HG03139 (cell line): Measurements from ENCODE around the gene LOXHD1.

Experiments
- ATAC-seq: cut with Tn5 transposase; IDR thresholded peaks from one replicate; pipeline ENCODE4 v1.9.1; 2021; ENCODE audit not compliant: unreplicated experiment

Gene LOXHD1

DNA sequence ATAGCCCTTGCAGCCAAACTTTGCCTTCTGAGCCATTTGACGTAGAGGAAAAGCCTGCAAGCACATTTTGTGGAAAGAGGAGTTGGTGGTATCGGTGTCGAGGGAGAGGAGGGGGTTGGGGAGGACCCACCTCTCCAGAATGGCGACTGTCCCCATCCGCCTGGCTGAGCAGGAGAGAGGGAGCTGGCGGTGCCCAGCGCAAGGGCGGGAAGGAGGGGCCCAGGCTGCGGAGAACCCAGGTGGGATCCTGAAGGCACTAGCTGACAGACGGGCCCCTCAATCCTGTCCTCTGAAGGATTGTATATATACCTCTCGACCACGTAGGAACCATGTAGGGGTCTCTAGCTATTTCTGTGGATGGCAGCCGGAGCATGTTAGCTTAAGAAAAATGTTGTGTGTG is 200.3 kb downstream of the LOXHD1 start:
- no peak for ATAC-seq

DNA sequence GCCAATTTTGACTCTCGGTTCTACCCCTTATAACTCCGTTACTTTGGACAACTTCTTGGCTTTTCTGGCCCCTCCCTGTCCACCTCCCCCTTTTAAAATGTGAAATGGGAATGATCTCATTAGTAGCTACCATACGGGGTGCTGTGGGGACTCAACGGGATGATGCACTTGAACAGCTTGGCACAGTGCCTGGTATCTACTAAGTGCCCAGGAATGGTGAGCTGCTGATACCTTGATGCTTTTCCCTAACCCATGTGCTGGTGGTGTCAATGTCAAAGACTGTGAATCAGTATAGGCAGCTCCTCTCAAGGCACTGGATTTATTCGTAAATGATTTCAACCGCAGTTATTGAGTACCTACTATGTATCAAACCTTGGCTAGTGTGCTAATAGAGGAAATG is 204.2 kb downstream of the LOXHD1 start:
- ATAC-seq: no peak

DNA sequence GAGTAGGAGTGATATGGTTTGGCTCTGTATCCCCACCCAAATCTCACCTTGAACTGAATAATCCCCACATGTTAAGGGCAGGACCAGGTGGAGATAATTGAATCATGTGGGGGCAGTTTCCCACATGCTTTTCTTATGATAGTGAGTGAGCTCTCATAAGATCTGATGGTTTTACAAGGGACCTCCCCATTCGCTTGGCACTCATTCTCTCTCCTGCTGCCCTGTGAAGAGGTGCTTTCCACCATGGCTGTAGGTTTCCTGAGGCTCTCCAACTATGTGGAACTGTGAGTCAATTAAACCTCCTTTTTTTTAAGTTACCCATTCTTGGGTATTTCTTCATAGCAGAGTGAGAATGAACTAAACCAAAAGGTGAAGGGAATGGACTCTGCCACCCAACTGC is 207.5 kb downstream of the LOXHD1 start:
- no peak for ATAC-seq

DNA sequence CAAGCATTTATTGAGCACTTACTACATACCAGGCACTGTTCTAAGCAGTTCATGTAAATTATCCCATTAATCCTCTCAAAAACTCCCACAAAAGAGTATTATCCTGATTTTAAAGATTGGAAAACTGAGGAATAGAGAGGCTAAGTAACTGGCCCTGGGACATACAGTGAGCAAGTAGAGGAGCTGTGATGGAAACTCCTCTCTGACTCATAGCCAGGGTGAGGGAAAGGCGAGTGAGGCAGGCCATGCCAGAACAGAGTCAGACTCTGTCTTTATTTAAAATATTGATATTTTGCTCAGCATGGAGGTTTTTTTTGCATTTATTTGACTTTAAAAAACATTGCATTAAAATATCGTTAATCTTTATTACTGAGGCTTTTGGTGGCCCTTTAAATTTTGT is 208.0 kb downstream of the LOXHD1 start:
- no peak for ATAC-seq

DNA sequence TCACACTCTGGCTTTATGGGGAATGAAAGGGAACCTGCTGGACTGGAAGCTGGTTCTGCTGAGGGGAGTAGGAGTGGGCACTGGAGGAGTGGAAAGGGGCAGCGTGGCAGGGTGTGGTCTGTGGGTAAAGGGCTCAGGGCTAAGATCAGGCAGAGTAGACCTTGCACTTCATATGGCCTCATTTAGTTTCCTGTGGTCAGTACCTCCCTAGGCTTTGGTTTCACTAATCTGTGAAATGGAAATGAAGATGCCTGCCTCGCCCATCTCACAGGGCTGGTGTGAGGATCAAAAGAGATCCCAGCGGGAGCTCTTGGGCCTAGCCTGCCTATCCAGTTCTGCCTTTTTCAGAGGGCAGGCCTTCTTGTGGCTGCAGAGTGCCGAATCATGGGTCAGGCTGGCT is 208.7 kb downstream of the LOXHD1 start:
- ATAC-seq: no peak

DNA sequence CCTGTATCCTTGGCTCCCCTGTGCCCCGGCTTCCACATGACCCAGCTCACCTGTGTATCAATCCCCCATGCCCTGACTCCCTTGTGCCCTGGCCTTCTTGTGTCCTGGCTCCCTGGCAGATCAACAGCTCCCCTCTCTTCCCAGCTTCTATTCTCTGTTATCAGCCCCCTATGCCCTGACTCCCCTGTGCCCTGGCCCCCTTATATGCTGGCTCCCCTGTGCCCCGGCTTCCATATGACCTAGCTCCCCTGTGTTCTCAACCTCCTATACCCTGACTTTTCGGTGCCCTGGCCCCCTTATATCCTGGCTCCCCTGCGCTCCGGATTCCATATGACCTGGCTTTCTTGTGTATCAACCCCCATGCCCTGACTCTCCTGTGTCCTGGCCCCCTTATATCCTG is 209.2 kb downstream of the LOXHD1 start:
- no peak for ATAC-seq

DNA sequence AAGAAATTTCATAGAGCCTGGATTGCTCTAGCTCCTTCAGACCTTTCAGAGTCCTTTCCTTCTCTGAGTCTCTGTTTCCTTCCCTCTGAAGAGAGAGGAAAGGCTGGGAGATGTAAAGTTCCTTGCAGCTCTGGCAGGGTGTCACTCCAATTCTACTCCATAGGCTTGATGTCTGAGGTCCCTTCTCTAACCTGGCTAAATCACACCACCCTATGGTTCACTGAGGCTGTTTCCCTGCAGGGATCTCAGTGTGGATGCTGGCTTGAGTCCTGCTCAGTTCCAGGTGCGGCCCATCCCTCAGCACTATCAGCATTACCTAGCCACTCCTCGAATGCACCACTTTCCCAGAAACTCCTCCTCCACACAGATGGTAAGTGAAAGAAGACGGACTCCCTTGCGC is 209.7 kb downstream of the LOXHD1 start:
- no peak for ATAC-seq

DNA sequence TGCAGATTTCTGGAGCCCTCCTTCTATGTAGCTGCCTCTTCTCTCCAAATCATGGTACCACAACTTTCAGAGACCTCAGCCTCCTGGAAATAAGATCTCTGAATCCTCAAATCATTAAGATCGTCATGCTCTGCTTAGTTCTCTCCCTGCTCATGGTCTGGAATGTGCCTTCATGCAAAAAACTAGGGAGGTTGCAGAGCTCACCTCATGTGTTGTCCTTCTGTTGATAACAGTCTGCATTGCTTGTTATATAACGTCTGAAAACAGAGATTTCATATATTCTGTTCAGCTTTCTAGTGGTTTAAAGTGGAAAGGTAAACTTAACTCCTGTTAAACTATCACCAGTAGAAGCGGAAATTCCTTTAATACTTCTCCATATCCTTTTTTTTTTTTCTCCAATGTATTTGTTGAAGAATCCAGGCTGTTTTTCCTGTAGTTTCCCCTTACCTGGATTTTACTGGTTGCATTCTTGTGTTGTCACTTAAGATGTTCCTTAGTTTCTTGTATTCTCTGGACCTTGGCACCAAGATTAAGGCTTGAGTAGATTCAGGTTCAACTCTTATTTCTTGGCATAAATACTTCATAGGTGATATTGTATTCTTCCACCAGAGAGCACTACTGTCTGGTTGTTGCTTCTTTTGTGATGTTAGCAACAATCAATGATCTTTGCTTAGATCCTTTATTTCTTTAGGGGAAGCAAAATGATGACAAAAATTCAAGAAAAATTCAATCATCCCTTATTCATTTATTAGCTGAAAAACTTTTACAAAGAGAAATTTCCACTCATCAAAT is 211.3 kb downstream of the LOXHD1 start:
- no peak for ATAC-seq

DNA sequence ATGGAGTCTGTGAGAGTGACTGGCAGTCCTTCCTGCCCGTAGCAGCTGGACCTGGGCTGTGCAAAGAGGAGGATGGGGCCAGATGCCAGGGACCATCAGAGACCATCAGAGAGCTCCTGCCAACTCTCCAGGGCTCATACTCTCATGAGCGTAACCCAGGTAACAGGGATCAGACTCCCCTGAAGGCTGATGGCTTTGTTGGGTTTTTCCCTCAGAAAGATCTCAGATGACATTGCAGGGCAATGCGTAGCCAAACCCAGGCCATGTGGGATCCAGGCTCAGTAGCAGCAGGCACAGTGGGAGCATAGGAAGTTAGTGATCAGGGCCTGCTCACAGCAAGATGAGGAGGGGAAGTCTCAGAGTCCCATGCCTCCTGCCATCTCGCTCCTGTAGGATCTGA is 218.0 kb downstream of the LOXHD1 start:
- ATAC-seq: no peak

DNA sequence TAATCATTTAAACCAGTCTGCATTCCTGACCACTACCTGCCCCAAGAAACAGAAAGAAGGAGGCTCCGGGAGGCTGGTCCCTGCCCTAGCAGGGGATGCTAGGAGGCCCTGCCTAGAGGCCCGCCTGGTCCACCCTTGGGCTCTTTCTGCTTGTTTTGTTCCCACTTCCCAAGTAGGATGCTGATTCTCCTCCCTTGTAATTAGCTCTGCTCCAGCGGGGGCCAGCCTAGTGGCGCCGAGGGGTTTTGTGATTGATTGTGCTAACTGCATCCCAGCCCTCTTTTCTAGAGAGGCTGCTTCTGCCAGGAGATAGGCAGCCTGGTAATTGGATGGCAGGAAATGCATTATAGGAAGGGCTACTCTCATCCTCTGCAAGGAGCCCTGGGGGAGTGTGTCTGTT is 220.0 kb downstream of the LOXHD1 start:
- no peak for ATAC-seq

DNA sequence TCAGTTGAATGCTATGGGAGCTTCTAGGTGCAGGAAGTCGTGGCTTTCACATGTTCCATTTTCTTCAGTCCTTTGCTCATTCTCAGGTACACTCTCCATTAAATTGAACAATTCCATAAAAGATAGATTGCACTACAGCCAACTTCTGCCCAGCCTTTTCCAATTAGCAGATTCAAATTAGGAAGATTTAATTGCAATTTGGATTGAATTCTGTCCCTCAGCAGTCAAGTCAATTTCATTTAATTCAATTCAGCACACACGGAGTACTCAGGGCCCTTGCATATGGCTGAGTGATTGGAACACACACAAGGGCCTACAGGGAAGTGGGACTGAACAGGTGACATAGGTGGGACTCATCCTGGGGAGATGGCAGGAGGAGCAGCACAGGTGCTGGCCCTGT is 220.4 kb downstream of the LOXHD1 start:
- ATAC-seq: no peak

DNA sequence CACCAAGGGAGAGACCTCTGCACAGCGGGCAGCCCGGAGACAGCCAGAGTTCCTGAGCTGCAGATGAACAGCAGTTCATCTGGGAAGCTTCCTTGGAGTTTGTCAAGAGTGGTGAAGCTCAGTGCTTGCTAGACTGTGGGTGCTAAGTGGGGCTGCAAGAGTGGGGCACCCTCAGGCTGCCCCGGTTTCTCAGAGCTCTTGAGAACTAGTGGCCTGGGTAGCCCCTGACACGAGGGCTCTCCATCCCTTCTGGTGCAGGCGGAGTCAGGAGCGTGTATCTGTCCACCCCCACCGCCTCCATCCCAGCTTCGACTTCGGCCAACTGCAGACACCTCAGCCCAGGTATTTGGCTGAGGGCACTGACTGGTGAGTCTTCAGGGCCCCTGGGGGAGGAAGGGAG is 222.0 kb downstream of the LOXHD1 start:
- ATAC-seq: no peak

DNA sequence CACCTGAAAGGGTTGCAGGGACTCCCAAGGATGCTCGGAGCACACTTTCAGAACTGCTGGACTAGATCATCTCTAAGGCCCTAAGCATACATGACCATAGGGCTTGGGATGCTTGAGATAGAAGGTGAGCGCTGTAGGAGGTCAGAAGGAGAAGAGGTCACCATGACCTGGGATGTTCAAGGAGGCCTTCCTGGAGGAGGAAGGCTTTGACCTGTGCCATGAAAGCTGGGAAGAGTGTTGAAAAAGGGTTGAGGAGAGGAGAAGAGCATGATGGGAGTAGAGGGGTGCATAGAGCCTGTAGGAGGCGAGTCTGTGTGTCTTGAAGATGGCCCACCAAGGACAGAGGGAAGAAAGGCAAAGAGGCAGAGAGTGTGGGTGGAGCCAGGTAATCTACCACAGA is 222.4 kb downstream of the LOXHD1 start:
- ATAC-seq: no peak

DNA sequence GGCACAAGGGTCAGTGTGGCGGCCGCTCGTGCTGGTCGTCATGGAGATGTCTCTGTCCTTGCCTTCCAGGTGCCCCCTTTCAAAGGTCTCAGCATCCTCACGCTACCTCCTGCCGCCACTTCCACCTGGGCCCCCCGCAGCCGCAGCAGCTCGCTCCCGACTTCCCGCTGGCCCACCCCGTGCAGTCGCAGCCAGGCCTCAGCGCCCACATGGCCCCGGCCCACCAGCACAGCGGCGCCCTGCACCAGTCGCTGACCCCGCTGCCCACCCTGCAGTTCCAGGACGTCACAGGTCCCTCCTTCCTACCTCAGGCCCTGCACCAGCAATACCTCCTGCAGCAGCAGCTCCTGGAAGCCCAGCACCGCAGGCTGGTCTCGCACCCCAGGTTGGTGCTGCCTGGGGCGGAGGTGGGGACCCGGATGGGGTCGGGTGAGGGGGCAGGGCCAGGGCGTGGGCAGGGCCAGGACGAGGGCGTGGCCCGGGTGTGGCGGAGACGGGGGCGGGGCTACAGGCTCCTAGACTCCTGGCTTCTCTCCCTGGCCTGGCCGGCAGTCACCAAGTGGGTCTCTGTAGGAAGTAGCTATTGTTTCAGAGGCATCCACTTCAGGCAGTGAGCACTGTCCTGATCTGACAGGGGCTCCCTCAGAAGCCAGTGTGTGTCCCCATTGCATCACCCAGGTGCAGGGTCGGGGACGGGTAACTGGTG is 223.7 kb downstream of the LOXHD1 start:
- no peak for ATAC-seq

DNA sequence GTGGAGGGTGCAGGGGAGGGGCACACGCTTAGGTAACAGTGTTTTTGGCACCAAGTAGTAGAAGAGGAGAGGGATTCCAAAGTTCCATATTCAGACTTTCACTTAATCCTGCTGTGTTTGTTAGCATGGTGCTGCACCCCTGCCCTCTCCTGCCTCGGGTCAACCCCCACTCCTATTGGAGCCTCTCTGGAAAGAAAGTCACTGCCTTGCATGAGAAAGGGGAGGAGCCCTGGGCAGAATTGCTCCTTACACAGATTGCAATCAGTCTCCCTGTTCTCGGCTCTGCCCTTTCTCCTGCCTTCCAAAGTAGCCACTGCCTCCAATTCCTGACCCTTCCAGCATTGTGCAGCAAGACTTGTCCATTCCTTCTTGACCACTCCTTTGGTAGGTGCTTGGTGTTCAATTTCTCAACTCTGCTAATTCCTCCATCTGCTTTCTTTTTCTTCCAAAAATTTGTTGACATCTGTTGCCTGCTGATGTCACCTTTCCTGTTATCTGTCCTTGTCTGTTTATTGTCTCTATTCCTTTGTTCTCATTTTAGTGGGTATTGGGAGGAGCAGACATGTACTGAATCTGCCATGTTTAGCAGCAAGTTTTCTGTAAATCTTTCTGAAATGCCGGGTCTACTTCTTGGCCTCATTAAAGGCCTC is 225.4 kb downstream of the LOXHD1 start:
- ATAC-seq: no peak

DNA sequence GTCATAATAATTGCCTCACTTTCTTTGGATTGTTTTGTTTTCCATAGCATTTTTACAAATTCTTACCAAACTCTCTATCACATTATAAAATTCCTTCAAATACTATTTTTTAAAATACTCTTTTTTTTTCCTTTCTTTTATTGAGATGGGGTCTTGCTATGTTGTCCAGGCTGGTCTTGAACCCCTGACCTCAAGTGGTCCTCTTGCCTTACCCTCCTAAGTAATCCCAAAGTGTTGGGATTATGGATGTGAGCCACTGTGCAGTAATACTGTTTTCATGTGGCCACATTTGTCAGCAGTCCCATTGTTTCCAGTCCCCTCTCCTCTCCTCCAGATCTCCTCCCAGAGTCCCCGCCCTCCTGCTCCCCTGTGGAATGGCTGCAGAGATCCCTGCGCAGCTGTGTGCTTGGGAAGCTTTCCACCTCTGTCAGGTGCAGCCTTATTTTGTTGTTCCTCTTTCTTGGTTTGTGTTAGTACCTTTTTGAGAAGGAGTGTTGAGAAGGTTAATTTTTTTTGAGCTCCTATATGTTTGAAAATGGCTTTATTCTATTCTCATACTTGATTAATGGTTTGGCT is 227.3 kb downstream of the LOXHD1 start:
- no peak for ATAC-seq

DNA sequence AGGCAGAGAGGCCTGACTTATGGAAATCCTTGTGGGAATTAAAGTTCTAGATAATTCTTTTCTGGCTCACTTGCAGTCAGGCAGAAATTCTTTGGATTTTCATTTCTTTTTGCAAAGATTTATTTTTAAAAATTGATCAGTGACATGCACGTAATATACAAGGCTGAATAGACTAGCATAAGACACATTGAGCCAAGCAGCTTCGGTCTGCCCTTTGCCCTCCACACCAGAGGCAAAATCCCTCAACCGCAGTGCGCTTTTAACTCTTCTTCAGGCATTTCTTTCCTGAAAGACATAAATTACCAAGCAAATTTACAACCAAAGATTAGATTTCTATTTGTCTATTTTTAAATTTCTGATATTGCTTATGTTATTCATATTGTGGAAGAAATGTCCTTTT is 227.9 kb downstream of the LOXHD1 start:
- ATAC-seq: no peak

DNA sequence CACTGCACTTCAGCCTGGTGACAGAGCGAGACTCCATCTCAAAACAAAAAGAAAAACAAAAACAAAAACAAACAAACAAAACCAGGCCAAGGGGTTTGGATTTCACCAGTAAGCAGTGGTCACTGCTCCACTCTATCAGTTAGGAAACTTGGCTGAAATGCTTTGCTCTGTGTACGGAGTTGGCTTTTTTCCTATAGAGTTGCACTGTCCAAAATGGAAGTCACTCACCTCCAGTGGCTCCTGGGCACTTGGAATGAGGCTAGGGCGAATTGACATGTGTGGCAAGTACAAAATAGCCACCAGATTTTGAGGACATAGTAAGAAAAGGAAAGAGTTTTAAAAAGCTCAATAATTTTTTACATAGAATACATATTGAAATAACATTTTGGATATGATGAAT is 228.7 kb downstream of the LOXHD1 start:
- ATAC-seq: no peak

DNA sequence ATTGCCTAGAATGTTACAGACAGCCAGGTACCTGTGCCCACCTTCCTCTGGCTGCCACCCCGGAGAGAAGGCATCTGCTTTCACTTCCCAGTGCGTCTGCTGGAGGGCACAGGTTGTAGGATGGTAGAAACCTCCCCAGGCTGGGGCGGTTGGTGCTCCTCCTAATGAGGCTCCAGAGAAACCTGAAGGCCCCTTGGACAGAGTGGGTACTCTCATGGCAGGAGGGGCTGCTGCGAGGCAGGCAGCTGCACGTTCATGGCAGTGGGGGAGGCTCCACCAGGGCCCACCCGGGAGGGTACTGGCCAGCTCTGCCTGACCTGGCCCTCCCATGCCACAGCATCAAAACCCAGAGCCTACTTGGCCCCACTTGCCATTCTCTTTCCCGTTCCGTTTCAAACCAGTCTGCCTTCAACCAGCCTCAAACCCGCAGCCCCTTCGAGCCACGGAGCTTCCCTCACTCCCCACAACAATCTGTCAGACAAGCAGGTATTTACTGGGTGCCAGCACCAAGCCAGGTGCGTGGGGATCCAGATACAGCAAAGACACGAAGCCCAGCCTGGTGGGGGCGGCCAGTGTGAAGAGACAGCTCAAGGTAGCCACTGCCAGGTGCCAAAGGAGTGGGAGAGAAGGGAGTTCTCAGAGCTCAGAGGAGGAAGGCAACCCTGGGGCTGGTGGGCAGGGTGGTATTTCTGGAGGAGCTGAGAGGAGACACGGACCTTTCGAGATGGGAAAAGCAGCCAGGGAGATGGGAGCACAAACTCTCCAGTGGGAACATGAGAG is 229.6 kb downstream of the LOXHD1 start:
- ATAC-seq: no peak
